PC-9 (cell line): Measurements from ENCODE around the gene SEC23IP.

Experiments
- EZH2 ChIP-seq: fragments of 200-600 bp; sonication (generic); IDR thresholded peaks from 2 replicates; pipeline ENCODE4 v1.8.0; 2017; ENCODE audit warnings: antibody characterized with exemption, low read depth
- TF ChIP-seq, protein P1 (sequence below): fragments of 200-600 bp; sonication (generic); conservative IDR thresholded peaks from 2 replicates; pipeline ENCODE4 v1.6.1; 2017; ENCODE audit warnings: mixed run types, antibody characterized with exemption, mild to moderate bottlenecking, moderate library complexity

DNA sequence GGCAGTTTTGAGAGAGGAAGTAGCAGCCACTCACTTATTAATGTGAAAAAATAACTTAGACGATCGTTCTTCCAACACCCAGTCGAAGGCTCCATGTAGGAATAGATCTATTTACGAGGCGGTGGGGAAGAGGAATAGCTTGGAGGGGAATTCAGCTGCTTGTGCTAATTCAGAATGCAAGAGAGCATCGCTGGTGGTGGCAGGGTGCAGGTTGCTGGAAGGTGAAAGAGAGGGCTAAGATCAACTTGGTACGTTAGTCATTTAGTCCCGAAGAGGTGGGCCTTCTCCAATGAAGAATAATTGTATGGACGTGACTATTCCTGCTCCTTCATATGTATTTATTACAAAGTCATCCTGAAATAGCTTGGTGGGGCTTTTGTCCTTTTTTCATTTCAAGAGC is 98.5 kb downstream of the SEC23IP start:
- TF ChIP-seq, protein P1, sequence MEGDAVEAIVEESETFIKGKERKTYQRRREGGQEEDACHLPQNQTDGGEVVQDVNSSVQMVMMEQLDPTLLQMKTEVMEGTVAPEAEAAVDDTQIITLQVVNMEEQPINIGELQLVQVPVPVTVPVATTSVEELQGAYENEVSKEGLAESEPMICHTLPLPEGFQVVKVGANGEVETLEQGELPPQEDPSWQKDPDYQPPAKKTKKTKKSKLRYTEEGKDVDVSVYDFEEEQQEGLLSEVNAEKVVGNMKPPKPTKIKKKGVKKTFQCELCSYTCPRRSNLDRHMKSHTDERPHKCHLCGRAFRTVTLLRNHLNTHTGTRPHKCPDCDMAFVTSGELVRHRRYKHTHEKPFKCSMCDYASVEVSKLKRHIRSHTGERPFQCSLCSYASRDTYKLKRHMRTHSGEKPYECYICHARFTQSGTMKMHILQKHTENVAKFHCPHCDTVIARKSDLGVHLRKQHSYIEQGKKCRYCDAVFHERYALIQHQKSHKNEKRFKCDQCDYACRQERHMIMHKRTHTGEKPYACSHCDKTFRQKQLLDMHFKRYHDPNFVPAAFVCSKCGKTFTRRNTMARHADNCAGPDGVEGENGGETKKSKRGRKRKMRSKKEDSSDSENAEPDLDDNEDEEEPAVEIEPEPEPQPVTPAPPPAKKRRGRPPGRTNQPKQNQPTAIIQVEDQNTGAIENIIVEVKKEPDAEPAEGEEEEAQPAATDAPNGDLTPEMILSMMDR, result no peak
- no peak for TF ChIP-seq EZH2
